Measurements from ENCODE around the gene IDH1. TPM values are rescaled to one million over a fixed set of nuclear protein-coding genes. Genes with fewer than 3 reads are reported as not detected.

Gene IDH1
- total and polyA plus RNA-seq, 7 experiments from 2014 or later, result 1.8 to 26.4 (median 16.0) TPM

DNA sequence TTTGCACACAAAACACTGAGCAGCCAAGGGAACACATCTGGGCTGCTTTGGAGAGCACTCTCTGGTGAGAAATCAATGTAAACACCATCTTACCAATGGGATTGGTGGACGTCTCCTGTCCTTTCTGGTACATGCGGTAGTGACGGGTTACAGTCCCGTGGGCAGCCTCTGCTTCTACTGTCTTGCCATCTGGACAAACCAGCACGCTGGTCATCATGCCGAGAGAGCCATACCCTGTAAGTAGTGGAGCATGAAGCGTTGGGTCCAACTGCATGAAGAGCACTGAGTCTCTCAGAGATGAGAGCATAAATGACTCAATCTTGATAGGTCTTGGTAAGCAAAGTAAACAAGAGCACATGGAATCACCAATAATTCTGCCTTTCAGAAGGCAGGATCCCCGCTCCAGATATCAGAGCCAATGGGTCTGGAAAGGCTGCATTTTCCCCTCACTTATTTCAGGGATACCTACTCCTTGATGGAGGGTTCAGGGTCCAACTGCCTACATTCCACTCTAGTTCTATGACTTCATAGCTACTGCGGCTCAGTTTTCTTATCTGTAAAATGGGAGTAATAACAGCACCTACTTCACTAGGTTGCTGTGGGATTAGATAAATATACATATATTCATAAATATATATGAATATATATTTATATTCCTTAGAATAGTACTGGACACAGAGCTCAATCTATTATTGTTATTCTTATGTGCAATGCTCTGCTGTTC lies 14.9 kb downstream of the IDH1 start:
- Histone ChIP-seq H3K4me3 (ENCODE audit: low read length) (no peak overlapping the region), H3K4me1 (ENCODE audit: control insufficient read depth in 2 of 2, insufficient read depth in 2 of 2, low read length in 2 of 2) (no peaks in the 10 kb centered on the region), H3K27ac (ENCODE audit: low read depth, low read length) (no peak overlapping the region), H3K27me3 (ENCODE audit: control insufficient read depth in 2 of 2, insufficient read depth in 2 of 2, low read length in 2 of 2) (no peaks in the 10 kb centered on the region), H3K36me3 (ENCODE audit: control insufficient read depth in 2 of 3, insufficient read depth in 3 of 3, low read length in 3 of 3) (peaks cover 0 to 40% (median 5%) of the 10 kb centered on the region in 3 experiments), H3K9me3 (ENCODE audit: control insufficient read depth in 2 of 3, low read length in 3 of 3) (no peaks in the 10 kb centered on the region)
- no peak for ATAC-seq
- DNase-seq, result no peak
- CTCF ChIA-PET, result no interaction called here
- POLR2A ChIA-PET, result no interaction called here
- peaks cover 9 to 73% (median 53%) of the 10 kb centered on the region in 5 donors for H3K36me3 Mint-ChIP-seq
- intact Hi-C loops (cut with micrococcal nuclease), result no loop called here
- H3K27ac Mint-ChIP-seq, result peak overlapping the region in 1 of 9 donors; percentile 56
- no peaks in the 10 kb centered on the region for H3K27me3 Mint-ChIP-seq
- peaks cover 0 to 5% (median 0%) of the 10 kb centered on the region in 11 donors for H3K9me3 Mint-ChIP-seq
- no peak overlapping the region for H3K4me3 Mint-ChIP-seq
- peaks cover 0 to 3% (median 0%) of the 10 kb centered on the region in 7 donors for H3K4me1 Mint-ChIP-seq

DNA sequence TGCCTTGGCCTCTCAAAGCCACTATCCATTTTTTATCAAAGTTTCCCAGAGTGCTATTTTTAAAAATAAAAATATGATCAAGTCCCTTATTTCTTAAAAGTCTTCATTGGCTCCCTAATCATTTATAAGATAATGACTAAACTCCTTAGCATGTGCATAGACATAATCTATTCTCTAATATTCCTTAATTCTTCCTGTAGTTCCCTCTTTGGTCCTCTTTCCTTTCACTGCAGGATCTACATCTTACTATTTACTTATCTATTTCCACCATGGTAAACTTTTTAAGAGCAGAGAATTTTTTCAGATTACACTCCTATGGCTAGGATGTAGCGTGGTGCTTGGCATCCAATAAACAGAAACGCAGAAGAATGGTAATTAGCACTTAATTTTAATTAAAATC lies 19.0 kb downstream of the IDH1 start:
- H3K9me3 Mint-ChIP-seq, result peaks cover 0 to 22% (median 12%) of the 10 kb centered on the region in 11 donors
- no peak overlapping the region for H3K4me3 Mint-ChIP-seq
- ChIA-PET POLR2A (no interaction called here), CTCF (no interaction called here)
- no peak for DNase-seq
- no peak for ATAC-seq
- H3K36me3 ChIP-seq (ENCODE audit: control insufficient read depth in 2 of 3, insufficient read depth in 3 of 3, low read length in 3 of 3), result peaks cover 0 to 26% (median 5%) of the 10 kb centered on the region in 3 experiments
- H3K4me3 ChIP-seq (ENCODE audit: low read length), result no peak overlapping the region
- peaks cover 9 to 46% (median 38%) of the 10 kb centered on the region in 5 donors for H3K36me3 Mint-ChIP-seq
- no peaks in the 10 kb centered on the region for H3K27me3 ChIP-seq (ENCODE audit: control insufficient read depth in 2 of 2, insufficient read depth in 2 of 2, low read length in 2 of 2)
- H3K4me1 Mint-ChIP-seq, result peaks cover 0 to 3% (median 0%) of the 10 kb centered on the region in 7 donors
- H3K9me3 ChIP-seq (ENCODE audit: control insufficient read depth in 2 of 3, low read length in 3 of 3), result peaks cover 0 to 11% (median 0%) of the 10 kb centered on the region in 3 experiments
- H3K27ac Mint-ChIP-seq, result peak overlapping the region in 1 of 9 donors; percentile 43
- H3K27me3 Mint-ChIP-seq, result no peaks in the 10 kb centered on the region
- no peak overlapping the region for H3K27ac ChIP-seq (ENCODE audit: low read depth, low read length)
- intact Hi-C loops (cut with micrococcal nuclease), result no loop called here
- no peaks in the 10 kb centered on the region for H3K4me1 ChIP-seq (ENCODE audit: control insufficient read depth in 2 of 2, insufficient read depth in 2 of 2, low read length in 2 of 2)

DNA sequence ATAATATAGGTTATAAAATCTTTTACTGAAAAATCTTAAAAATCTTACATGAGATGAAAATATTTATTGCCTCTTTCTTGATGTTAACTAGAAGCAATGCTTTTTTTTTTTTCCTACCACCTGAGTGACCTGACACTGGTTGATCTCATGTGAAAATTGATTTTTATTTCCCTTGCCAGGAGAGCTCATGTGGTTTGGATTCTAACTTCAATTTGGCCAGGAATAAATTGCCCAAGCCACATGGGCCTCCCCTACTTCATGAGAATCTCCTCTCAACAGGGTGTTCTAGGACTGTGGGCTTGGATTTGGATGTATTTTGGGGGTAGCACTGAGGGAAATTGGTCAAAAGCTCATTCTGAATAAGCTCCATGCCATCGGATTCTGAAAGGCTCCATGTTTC lies 20.1 kb downstream of the IDH1 start:
- Mint-ChIP-seq H3K27ac (no peak overlapping the region), H3K4me3 (no peak overlapping the region), H3K9me3 (peaks cover 0 to 29% (median 12%) of the 10 kb centered on the region in 11 donors), H3K27me3 (no peaks in the 10 kb centered on the region), H3K36me3 (peaks cover 9 to 41% (median 36%) of the 10 kb centered on the region in 5 donors), H3K4me1 (peaks cover 0 to 2% (median 0%) of the 10 kb centered on the region in 7 donors)
- intact Hi-C loops (cut with micrococcal nuclease), result no loop called here
- H3K4me1 ChIP-seq (ENCODE audit: control insufficient read depth in 2 of 2, insufficient read depth in 2 of 2, low read length in 2 of 2), result no peaks in the 10 kb centered on the region
- peaks cover 0 to 22% (median 3%) of the 10 kb centered on the region in 3 experiments for H3K36me3 ChIP-seq (ENCODE audit: control insufficient read depth in 2 of 3, insufficient read depth in 3 of 3, low read length in 3 of 3)
- ChIA-PET POLR2A (no interaction called here), CTCF (no interaction called here)
- peaks cover 0 to 11% (median 0%) of the 10 kb centered on the region in 3 experiments for H3K9me3 ChIP-seq (ENCODE audit: control insufficient read depth in 2 of 3, low read length in 3 of 3)
- H3K27me3 ChIP-seq (ENCODE audit: control insufficient read depth in 2 of 2, insufficient read depth in 2 of 2, low read length in 2 of 2), result no peaks in the 10 kb centered on the region
- H3K27ac ChIP-seq (ENCODE audit: low read depth, low read length), result no peak overlapping the region
- H3K4me3 ChIP-seq (ENCODE audit: low read length), result no peak overlapping the region
- ATAC-seq, result no peak
- DNase-seq, result no peak

DNA sequence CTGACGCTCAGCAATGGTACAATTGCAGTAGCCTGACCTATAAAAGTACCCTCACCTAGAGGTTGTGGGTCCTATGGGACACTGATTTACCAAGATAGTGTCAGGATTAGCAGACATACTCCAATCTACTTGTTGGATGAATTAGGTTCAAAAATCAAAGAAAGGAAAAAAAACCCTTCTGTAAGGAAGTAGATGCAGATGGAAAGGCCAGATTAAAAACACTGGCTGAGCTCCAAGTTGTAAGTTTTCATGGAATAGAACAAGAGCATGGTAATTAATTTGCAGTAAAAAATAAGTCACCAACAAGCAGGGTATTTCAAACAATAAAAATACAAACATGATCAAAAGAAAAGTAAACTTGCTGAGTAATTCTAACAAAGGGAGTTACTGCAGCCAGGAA lies 26.4 kb downstream of the IDH1 start:
- DNase-seq, result no peak
- Mint-ChIP-seq H3K36me3 (peaks cover 0 to 4% (median 0%) of the 10 kb centered on the region in 5 donors), H3K4me3 (no peak overlapping the region), H3K4me1 (no peaks in the 10 kb centered on the region), H3K27ac (no peak overlapping the region), H3K9me3 (peaks cover 0 to 29% (median 9%) of the 10 kb centered on the region in 11 donors), H3K27me3 (peaks cover 0 to 4% (median 0%) of the 10 kb centered on the region in 5 donors)
- Histone ChIP-seq H3K4me1 (ENCODE audit: control insufficient read depth in 2 of 2, insufficient read depth in 2 of 2, low read length in 2 of 2) (no peaks in the 10 kb centered on the region), H3K36me3 (ENCODE audit: control insufficient read depth in 2 of 3, insufficient read depth in 3 of 3, low read length in 3 of 3) (no peaks in the 10 kb centered on the region), H3K4me3 (ENCODE audit: low read length) (no peak overlapping the region), H3K27ac (ENCODE audit: low read depth, low read length) (no peak overlapping the region), H3K9me3 (ENCODE audit: control insufficient read depth in 2 of 3, low read length in 3 of 3) (peaks cover 0 to 11% (median 0%) of the 10 kb centered on the region in 3 experiments), H3K27me3 (ENCODE audit: control insufficient read depth in 2 of 2, insufficient read depth in 2 of 2, low read length in 2 of 2) (no peaks in the 10 kb centered on the region)
- POLR2A ChIA-PET, result no interaction called here
- CTCF ChIA-PET, result no interaction called here
- intact Hi-C loops (cut with micrococcal nuclease), result no loop called here
- ATAC-seq, result no peak

DNA sequence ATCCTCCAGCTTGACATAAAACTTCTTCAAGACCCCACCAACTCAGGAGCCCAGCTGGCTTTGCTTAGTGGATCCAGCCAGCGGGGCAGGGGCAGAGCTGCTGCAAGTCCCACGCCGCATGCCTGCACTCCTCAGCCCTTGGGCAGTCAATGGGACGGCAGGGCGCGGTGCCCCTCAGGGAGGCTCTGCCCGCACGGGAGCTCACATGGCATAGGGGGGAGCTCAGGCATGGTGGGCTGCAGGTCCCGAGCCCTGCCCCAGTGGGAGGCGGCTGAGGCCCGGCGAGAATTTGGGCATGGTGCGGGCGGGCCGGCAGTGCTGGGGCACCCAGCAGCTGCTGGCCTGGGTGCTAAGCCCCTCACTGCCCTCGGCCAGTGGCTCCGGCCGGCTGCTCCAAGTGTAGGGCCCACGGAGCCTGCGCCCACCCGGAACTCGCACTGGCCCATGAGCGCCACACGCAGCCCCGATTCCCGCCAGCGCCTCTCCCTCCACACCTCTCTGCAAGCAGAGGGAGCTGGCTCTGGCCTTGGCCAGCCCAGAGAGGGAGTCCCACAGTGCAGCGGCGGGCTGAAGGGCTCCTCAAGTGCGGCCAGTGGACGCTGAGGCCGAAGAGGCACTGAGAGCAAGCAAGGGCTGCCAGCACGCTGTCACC lies 27.2 kb downstream of the IDH1 start:
- Mint-ChIP-seq H3K27me3 (peaks cover 0 to 4% (median 0%) of the 10 kb centered on the region in 5 donors), H3K9me3 (peaks cover 0 to 24% (median 9%) of the 10 kb centered on the region in 11 donors), H3K4me3 (no peak overlapping the region), H3K27ac (no peak overlapping the region), H3K4me1 (no peaks in the 10 kb centered on the region), H3K36me3 (peaks cover 0 to 4% (median 0%) of the 10 kb centered on the region in 5 donors)
- Histone ChIP-seq H3K27ac (ENCODE audit: low read depth, low read length) (no peak overlapping the region), H3K4me1 (ENCODE audit: control insufficient read depth in 2 of 2, insufficient read depth in 2 of 2, low read length in 2 of 2) (no peaks in the 10 kb centered on the region), H3K27me3 (ENCODE audit: control insufficient read depth in 2 of 2, insufficient read depth in 2 of 2, low read length in 2 of 2) (no peaks in the 10 kb centered on the region), H3K9me3 (ENCODE audit: control insufficient read depth in 2 of 3, low read length in 3 of 3) (peaks cover 0 to 11% (median 0%) of the 10 kb centered on the region in 3 experiments), H3K4me3 (ENCODE audit: low read length) (no peak overlapping the region), H3K36me3 (ENCODE audit: control insufficient read depth in 2 of 3, insufficient read depth in 3 of 3, low read length in 3 of 3) (no peaks in the 10 kb centered on the region)
- ChIA-PET POLR2A (no interaction called here), CTCF (no interaction called here)
- ATAC-seq (no peak), DNase-seq (no peak)
- intact Hi-C loops (cut with micrococcal nuclease), result no loop called here

DNA sequence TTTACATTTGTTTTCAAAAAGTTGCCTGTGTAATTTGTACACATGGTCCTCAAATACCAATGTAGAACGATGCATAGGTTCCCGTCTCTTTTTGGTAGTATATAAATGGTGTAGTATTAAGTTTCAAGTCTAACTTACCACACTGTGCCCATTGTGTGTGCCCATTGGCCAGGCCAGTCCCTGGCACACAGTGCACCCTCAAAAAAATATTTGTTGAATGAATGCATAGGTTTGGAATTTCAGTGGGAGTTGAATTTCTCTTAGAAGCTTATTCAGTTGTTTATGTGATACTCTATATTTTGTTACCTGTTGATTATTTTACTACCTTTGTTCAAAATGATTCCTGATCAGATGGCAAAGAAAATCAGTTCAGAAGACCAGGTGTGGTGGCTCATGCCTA lies 30.1 kb downstream of the IDH1 start:
- Histone ChIP-seq H3K27ac (ENCODE audit: low read depth, low read length) (no peak overlapping the region), H3K27me3 (ENCODE audit: control insufficient read depth in 2 of 2, insufficient read depth in 2 of 2, low read length in 2 of 2) (no peaks in the 10 kb centered on the region), H3K4me3 (ENCODE audit: low read length) (no peak overlapping the region), H3K9me3 (ENCODE audit: control insufficient read depth in 2 of 3, low read length in 3 of 3) (no peaks in the 10 kb centered on the region), H3K4me1 (ENCODE audit: control insufficient read depth in 2 of 2, insufficient read depth in 2 of 2, low read length in 2 of 2) (no peaks in the 10 kb centered on the region), H3K36me3 (ENCODE audit: control insufficient read depth in 2 of 3, insufficient read depth in 3 of 3, low read length in 3 of 3) (no peaks in the 10 kb centered on the region)
- intact Hi-C loops (cut with micrococcal nuclease), result no loop called here
- ATAC-seq, result no peak
- H3K4me3 Mint-ChIP-seq, result no peak overlapping the region
- H3K27ac Mint-ChIP-seq, result no peak overlapping the region
- POLR2A ChIA-PET, result no interaction called here
- H3K9me3 Mint-ChIP-seq, result peaks cover 0 to 6% (median 0%) of the 10 kb centered on the region in 11 donors
- H3K27me3 Mint-ChIP-seq, result peaks cover 0 to 4% (median 0%) of the 10 kb centered on the region in 5 donors
- no peaks in the 10 kb centered on the region for H3K4me1 Mint-ChIP-seq
- DNase-seq, result no peak
- CTCF ChIA-PET, result no interaction called here
- H3K36me3 Mint-ChIP-seq, result peaks cover 0 to 4% (median 0%) of the 10 kb centered on the region in 5 donors
